GM18861 (cell line): Measurements from ENCODE around the gene SERINC3.
"Not testable (repeated sequence)": the region's sequence is repeated elsewhere in the genome, so short reads cannot be mapped to it uniquely, and the experiment has no call there.

ENCODE experiments used
- ATAC-seq: cut with Tn5 transposase; IDR thresholded peaks from one replicate; pipeline ENCODE4 v1.9.1; 2021; ENCODE audit not compliant: unreplicated experiment

Gene SERINC3

DNA sequence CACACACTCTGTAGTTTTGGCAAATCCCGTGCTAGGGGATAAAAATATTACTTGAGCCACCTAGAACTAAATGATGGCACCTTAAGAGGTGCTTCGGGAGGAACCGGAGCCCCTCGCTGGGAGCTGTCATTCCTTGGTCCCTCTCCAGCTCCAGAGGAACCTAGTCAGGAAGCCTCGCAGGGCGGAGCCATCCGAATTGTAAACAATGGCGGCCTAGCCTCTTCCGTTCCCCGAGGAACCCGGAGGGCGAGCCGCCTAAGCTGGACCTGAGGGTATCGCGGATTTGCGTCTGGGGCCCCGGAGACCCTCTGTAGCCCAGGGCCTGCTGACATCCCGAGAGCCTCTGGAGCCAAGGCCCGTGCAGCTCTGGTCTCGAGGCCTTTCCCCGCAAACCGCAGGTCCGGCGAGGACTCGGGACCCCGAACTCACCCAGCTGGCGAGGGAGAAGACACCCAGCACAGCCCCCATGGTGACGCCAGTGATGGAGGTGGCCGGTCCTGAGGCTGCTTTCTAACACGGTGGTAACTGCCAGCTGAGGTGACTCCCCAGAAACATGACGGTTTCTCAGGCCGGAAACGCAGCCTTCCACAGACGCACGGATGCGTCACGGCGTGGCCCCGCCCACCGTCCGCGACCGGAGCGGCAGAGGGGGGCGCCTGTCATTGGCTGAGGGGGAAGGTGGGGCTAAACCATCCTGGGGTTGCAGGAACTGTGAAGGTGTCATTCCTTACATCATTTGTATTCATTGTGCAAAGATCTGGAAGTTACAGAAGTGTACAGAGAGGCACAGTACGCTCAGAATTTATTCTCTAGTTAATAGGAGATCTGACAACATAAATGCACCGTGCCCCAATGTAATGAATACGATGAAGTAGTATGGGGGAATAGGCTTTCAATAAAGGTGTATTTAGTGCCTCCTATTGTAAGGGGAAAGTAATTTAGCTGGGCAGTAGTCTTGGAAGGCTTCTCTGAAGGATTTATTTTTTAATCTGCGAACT lies at the start of gene SERINC3:
TSS of gene SERINC3 (minus strand) at position 587 of the 998 bp plus-strand sequence. CDS start at position 468, 119 bp downstream.
- peak; percentile 92 for ATAC-seq

DNA sequence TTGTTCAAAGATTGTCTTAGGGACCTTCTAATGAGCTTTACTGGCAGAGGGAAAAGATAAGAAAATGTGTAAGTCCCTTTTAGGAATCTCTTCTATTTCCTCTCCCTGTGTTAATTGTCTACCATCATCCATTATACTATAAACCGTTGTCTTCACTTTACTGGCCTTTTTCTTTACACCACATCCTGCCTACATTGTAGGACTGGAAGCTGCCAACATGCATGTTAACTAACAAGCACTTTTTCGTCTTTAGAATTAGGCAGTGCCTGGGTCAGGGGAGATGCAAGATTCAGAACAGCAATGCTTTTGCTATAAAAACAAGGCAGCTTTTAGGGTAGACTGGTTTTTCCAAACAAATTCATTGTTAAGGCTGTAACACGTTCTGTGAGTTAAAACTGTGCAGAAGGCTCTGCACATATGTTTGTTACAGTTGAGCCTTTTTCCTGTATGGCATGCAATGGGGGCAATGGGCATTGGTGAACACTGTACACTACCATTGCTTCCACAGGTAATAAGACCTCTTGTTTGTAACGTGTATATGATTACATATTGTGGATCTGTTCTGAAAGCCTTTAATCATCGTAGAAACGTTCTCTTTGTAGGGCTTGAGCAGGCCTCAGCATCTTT lies 49.6 kb upstream of the SERINC3 start:
- ATAC-seq = no peak

DNA sequence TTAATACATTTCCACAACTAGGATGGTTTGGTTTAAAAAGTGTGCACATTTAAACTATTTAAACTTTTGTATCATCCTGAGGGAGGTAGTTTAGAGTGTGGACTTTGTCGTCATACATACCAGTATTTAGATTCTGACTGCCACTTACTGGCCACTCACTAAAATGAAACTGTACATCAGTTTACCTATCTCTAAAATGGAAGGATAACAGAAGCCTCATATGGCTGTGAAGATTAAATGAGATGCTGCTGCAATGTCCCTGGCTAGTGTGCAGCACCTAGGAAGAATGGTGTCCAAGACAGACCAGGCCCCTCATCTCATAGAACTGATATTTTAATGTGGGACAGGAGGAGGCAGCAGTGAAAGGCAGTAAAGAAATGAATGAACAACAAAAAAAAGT lies 48.5 kb upstream of the SERINC3 start:
- ATAC-seq = no peak

- no peak for ATAC-seq
Measured at GRCh38 chr20:44566811-44567210, 44.9 kb upstream of the SERINC3 start.

- ATAC-seq = no peak
Measured at GRCh38 chr20:44566018-44566417, 44.1 kb upstream of the SERINC3 start.

- ATAC-seq = no peak
Measured at GRCh38 chr20:44561876-44562275, 40.0 kb upstream of the SERINC3 start.

GRCh38 chr20:44560818-44561217 lies 38.9 kb upstream of the SERINC3 start:
- not testable (repeated sequence) for ATAC-seq

GRCh38 chr20:44560229-44560628 lies 38.4 kb upstream of the SERINC3 start:
- no peak for ATAC-seq

DNA sequence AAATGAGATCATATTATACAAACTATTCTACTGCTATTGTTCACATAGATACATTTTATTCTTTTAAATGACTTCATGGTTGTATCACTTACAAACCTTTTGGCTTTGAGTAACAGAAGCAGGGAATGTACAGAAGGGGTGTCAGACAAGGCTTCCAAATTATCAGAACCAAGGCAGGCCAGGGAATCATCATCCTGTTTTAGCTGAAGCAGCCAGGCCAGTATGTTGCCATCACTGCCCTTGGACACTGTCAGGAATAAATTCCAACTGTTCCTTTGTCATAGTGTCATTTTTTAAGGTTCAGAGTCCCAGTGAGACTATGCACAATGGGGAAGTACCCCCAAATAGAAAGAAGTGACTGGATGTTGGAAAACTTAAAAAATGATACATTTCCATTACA lies 37.4 kb upstream of the SERINC3 start:
- no peak for ATAC-seq

DNA sequence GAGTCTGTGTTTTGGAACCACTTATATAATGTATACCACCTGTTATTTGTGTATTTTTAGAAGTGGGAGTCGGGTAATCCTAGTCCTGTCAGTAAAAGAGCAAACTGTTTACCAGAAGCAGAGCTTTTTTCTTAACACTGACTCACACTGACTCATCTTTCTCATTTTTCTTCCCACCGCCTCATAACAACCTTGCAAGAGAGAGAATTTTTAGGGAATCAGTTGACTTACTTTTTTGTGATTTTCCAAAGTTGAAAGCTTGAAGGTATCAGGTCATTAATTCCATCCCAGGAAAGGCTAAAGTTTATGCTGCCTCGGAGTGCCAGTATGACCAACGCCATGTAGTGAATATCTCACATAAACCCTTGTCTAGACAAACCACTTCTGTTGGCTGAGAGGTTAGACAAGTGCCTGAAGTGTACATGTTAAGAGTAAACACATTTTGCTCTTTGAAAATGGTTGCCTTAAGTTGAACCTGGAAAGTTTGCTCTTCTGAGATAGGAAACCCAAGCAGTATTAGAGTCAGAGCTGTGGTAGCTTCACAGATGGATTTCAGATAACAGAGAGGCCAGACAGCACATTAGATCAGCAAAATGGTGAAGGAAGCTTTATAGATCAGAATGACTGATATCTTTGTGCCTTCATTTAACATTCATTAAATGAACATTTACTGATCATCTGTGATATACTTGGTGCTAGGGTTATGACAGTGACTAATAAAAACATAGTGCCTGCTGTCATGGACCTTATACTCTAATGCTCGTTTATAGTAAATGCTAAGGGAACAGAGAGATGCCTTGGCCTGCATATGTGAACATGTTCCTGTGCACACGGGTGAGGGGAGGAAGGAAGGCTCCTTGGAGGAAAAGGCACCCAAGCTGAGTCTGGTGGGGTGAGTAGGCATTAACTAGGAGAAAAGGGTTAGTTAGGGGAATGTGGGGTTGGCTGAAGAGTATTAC lies 31.4 kb upstream of the SERINC3 start:
- ATAC-seq = no peak

DNA sequence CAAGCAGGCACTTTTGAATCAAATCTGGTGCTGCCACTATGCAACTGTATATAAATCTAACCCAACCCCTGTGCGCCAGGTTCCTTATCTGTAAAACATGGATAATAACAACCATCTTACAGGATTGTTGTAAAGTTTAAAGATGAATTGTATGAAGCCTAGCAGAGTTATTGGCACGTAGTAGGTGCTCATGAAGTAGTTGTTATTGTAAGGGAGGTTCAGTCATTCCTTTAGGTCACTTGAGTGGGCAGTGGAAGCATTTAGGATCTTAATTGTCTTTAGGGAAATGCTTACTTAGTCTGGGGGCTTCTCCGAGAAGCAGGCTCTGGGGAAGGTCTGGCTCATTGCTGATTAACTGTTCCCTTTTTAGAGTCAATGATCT lies 30.7 kb upstream of the SERINC3 start:
- ATAC-seq = no peak

GRCh38 chr20:44552050-44552449 lies 30.2 kb upstream of the SERINC3 start:
- no peak for ATAC-seq

DNA sequence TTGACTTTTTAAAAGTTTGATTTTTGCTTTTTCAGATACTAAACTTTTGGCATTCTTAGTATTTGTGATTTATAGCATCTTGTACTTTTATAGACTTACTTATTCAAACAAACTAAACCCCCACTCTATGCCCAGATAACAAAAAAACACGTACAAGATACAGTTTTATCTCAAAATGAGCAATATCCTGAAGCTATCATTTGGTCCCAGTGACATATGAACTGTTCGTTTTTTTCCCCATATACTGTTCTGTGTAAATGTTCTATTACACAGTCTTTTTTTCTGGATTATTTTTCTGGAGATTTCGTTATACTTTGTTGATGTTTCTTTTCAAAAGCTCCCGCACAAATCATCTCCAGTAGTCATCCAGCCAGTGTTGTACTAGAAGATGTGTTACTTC lies 27.3 kb upstream of the SERINC3 start:
- no peak for ATAC-seq

DNA sequence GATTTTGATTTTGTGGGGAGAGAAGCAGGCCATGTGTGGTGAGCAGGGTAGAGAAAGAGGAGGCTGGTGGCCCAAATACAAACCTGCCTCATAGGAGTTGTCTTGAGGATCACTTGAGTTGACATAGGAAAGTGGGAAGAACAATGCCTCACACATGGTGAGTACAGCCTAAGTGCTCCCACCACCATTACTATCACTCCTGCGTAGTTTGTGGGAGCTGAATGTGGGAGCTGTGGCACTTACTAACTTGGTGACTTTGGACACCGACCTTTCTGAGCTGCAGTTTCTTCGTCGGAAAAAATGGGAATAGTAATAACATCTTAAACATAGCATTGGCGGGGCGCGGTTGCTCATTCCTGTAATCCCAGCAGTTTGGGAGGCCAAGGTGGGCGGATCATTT lies 25.5 kb upstream of the SERINC3 start:
- ATAC-seq = no peak

DNA sequence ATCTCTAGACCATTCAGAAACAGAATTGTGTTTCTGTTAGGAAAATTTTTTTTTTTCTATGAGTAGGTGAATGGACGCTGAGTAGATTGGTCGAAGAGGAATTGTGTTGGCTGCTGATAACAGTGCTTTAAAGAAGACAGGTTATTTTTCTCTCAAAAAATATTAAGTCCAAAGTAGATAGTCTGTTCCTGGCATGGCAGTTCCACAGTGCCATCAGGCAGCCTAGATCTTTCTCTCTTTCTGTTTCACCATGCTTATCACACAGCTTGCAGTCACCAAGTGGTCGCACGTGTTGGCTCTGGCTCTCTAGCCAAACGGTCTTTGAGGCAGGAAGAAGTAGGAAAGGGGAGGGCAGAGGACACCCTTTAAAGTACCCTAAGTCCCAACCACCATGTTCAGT lies 22.4 kb upstream of the SERINC3 start:
- ATAC-seq = no peak

GRCh38 chr20:44543358-44543757 lies 21.5 kb upstream of the SERINC3 start:
- ATAC-seq = no peak

- no peak for ATAC-seq
Measured at GRCh38 chr20:44542890-44543289, 21.0 kb upstream of the SERINC3 start.

DNA sequence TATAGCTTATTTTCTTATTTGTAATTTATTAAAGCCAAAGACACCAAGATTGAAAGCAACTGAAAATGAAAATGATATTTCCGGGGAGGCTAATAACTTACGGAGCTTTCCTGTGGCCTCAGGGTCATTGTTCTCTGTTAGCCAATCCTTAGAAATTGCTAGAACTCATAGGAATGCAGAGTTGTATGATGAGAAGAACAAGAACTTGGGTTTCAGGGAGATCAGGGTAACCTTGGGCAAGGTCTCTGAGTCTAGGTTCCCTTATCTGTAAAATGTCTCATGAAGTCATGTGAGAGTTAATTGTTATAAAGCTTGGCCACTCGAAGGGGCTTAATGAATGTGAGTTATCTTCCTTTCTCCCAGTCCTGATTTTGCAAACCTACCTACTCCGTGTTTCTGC lies 20.1 kb upstream of the SERINC3 start:
- ATAC-seq = no peak

GRCh38 chr20:44540834-44541233 lies 19.0 kb upstream of the SERINC3 start:
- no peak for ATAC-seq

- ATAC-seq = no peak
Measured at GRCh38 chr20:44537993-44538392, 16.1 kb upstream of the SERINC3 start.

- no peak for ATAC-seq
Measured at GRCh38 chr20:44536175-44536574, 14.3 kb upstream of the SERINC3 start.
